MCF 10A (cell line): ENCODE measurements around the gene CAP2. TPM values are rescaled to one million over a fixed set of nuclear protein-coding genes. Genes with fewer than 3 reads are reported as not detected.

ENCODE experiments used
- BruUV-seq: library from RNA; stranded (reverse); fragments of 400-500 nt; replicated peaks from 2 replicates; lab custom pipeline; 2021; lab: Mats Ljungman, UMichigan
- CTCF ChIA-PET: fragments of 300-600 bp; sonication (Branson Sonifier 250); formaldehyde crosslinking; extraction: SDS; loops from one replicate; lab custom pipeline; 2021; ENCODE audit warnings: antibody characterized with exemption, inconsistent platforms; lab: Yijun Ruan, JAX
- POLR2A ChIA-PET: fragments of 300-600, 350-650 bp; sonication (Branson Sonifier 250); formaldehyde crosslinking; extraction: SDS; loops from one replicate; lab custom pipeline; 2020; ENCODE audit warnings: antibody characterized with exemption, inconsistent platforms; lab: Yijun Ruan, JAX
- DNase-seq: peaks from one replicate; pipeline ENCODE4 v3.0.0-alpha.2; 2018; ENCODE audit not compliant: unreplicated experiment
- H3K27ac Mint-ChIP-seq: one replicate; pipeline ENCODE4 v1.8.0; 2022; ENCODE audit warnings: mild to moderate bottlenecking, low read depth, mixed read lengths; ENCODE audit not compliant: unreplicated experiment
- H3K27me3 Mint-ChIP-seq: one replicate; pipeline ENCODE4 v1.8.0; 2022; ENCODE audit warnings: mixed read lengths; ENCODE audit not compliant: insufficient read depth, unreplicated experiment
- H3K36me3 Mint-ChIP-seq: one replicate; pipeline ENCODE4 v1.8.0; 2022; ENCODE audit warnings: mild to moderate bottlenecking, moderate library complexity, mixed read lengths; ENCODE audit not compliant: insufficient read depth, unreplicated experiment
- H3K4me1 Mint-ChIP-seq: one replicate; pipeline ENCODE4 v1.8.0; 2022; ENCODE audit warnings: mixed read lengths; ENCODE audit not compliant: insufficient read depth, unreplicated experiment
- H3K4me3 Mint-ChIP-seq: one replicate; pipeline ENCODE4 v1.8.0; 2022; ENCODE audit warnings: mild to moderate bottlenecking, moderate library complexity, mixed read lengths; ENCODE audit not compliant: unreplicated experiment
- H3K9me3 Mint-ChIP-seq: one replicate; pipeline ENCODE4 v1.8.0; 2022; ENCODE audit warnings: mixed read lengths; ENCODE audit not compliant: unreplicated experiment
- CTCF ChIP-seq: fragments of 200-600 bp; IDR thresholded peaks from one replicate; pipeline ENCODE4 v1.8.0; 2022; ENCODE audit warnings: antibody characterized with exemption, mild to moderate bottlenecking; ENCODE audit not compliant: unreplicated experiment
- intact Hi-C: fragments of 100-400 bp; cut with micrococcal nuclease; formaldehyde crosslinking; loops from 2 replicates; pipeline ENCODE4 v1.14.1; 2022
- total RNA-seq: library from RNA; stranded (reverse); gene quantifications from 2 replicates; pipeline ENCODE4 v1.2.3, GENCODE V29; 2022

The CAP2 gene
- total RNA-seq, 1 experiment from 2014 or later: 12.3 TPM

- Mint-ChIP-seq H3K9me3 (no peaks in the 10 kb centered on the region), H3K4me1 (no peaks in the 10 kb centered on the region), H3K36me3 (peaks cover 11% of the 10 kb centered on the region), H3K27ac (no peak overlapping the region), H3K27me3 (no peaks in the 10 kb centered on the region), H3K4me3 (no peak overlapping the region)
- ChIA-PET CTCF (interaction anchor here (0.5 kb wide), 1 partner anchor 1924 kb away, joined by 3 read pairs; no protein-coding TSS in a partner anchor), POLR2A (no interaction called here)
- BruUV-seq: no TSS peak
- no peak for DNase-seq
- intact Hi-C loops: no loop called here
- TF ChIP-seq CTCF: no peak
Measured at GRCh38 chr6:17456711-17457110, 63.3 kb downstream of the CAP2 start.

- H3K27me3 Mint-ChIP-seq: no peaks in the 10 kb centered on the region
- no peak for DNase-seq
- H3K4me3 Mint-ChIP-seq: no peak overlapping the region
- no TSS peak for BruUV-seq
- ChIA-PET POLR2A (no interaction called here), CTCF (no interaction called here)
- intact Hi-C loops: no loop called here
- H3K9me3 Mint-ChIP-seq: no peaks in the 10 kb centered on the region
- H3K27ac Mint-ChIP-seq: no peak overlapping the region
- TF ChIP-seq CTCF: no peak
- no peaks in the 10 kb centered on the region for H3K4me1 Mint-ChIP-seq
- H3K36me3 Mint-ChIP-seq: peaks cover 11% of the 10 kb centered on the region
Measured at GRCh38 chr6:17457405-17457804, 64.0 kb downstream of the CAP2 start.

- BruUV-seq: no TSS peak
- Mint-ChIP-seq H3K4me1 (no peaks in the 10 kb centered on the region), H3K27ac (no peak overlapping the region), H3K9me3 (no peaks in the 10 kb centered on the region), H3K36me3 (peaks cover 11% of the 10 kb centered on the region), H3K4me3 (no peak overlapping the region), H3K27me3 (no peaks in the 10 kb centered on the region)
- intact Hi-C loops: no loop called here
- ChIA-PET POLR2A (no interaction called here), CTCF (interaction anchor here (0.5 kb wide), 1 partner anchor 946 kb away, joined by 3 read pairs; no protein-coding TSS in a partner anchor)
- DNase-seq: no peak
- TF ChIP-seq CTCF: no peak
Measured at GRCh38 chr6:17457956-17458355, 64.6 kb downstream of the CAP2 start.

GRCh38 chr6:17458966-17459365 is 65.6 kb downstream of the CAP2 start:
- CTCF ChIA-PET: no interaction called here
- no TSS peak for BruUV-seq
- Mint-ChIP-seq H3K36me3 (peaks cover 11% of the 10 kb centered on the region), H3K27me3 (no peaks in the 10 kb centered on the region), H3K27ac (no peak overlapping the region), H3K9me3 (no peaks in the 10 kb centered on the region), H3K4me3 (no peak overlapping the region), H3K4me1 (no peaks in the 10 kb centered on the region)
- intact Hi-C loops: no loop called here
- no peak for DNase-seq
- no peak for TF ChIP-seq CTCF
- POLR2A ChIA-PET: interaction anchor here (1.2 kb wide), 1 partner anchor 12 kb away, joined by 4 read pairs; no protein-coding TSS in a partner anchor
